ENCODE results near the gene DZANK1. TPM values are rescaled to one million over a fixed set of nuclear protein-coding genes. Genes with fewer than 3 reads are reported as not detected.

The DZANK1 gene
- total RNA-seq, 3 donors from 2014 or later: 2.4 to 2.7 (median 2.6) TPM

GRCh38 chr20:18477218-18477617 lies 10.4 kb upstream of the DZANK1 start:
- TF ChIP-seq CTCF (IDR thresholded peaks at IDR 0.05): no peak
- H3K4me3 ChIP-seq: no peak overlapping the region
- DNase-seq (no peak), ATAC-seq (no peak)
- H3K36me3 ChIP-seq (ENCODE audit: low read depth): peaks cover 4% of the 10 kb centered on the region
- H3K4me1 ChIP-seq (ENCODE audit: low read depth): no peaks in the 10 kb centered on the region
- intact Hi-C loops (cut with DNase I, micrococcal nuclease): no loop called here
- H3K9me3 ChIP-seq: no peaks in the 10 kb centered on the region

GRCh38 chr20:18466574-18466893 lies 296 bp downstream of the DZANK1 start:
- DNase-seq (no peak), ATAC-seq (peak; percentile 40)
- Histone ChIP-seq H3K36me3 (ENCODE audit: low read depth) (no peaks in the 10 kb centered on the region), H3K4me3 (peak overlapping the region; percentile 39), H3K9me3 (no peaks in the 10 kb centered on the region), H3K4me1 (ENCODE audit: low read depth) (peaks cover 10% of the 10 kb centered on the region)
- no peak for TF ChIP-seq CTCF (IDR thresholded peaks at IDR 0.05)
- intact Hi-C loops (cut with DNase I, micrococcal nuclease): no loop called here

- peaks cover 10% of the 10 kb centered on the region for H3K4me1 ChIP-seq (ENCODE audit: low read depth)
- DNase-seq: no peak
- TF ChIP-seq CTCF (IDR thresholded peaks at IDR 0.05): no peak
- no peaks in the 10 kb centered on the region for H3K9me3 ChIP-seq
- intact Hi-C loops (cut with DNase I, micrococcal nuclease): no loop called here
- no peaks in the 10 kb centered on the region for H3K36me3 ChIP-seq (ENCODE audit: low read depth)
- no peak overlapping the region for H3K4me3 ChIP-seq
- ATAC-seq: no peak
Measured at GRCh38 chr20:18465536-18466200, 1.2 kb downstream of the DZANK1 start.

GRCh38 chr20:18456600-18456999 lies 10.2 kb downstream of the DZANK1 start:
- Histone ChIP-seq H3K4me3 (no peak overlapping the region), H3K9me3 (no peaks in the 10 kb centered on the region), H3K4me1 (ENCODE audit: low read depth) (no peaks in the 10 kb centered on the region), H3K36me3 (ENCODE audit: low read depth) (no peaks in the 10 kb centered on the region)
- DNase-seq (no peak), ATAC-seq (no peak)
- intact Hi-C loops (cut with DNase I, micrococcal nuclease): no loop called here
- no peak for TF ChIP-seq CTCF (IDR thresholded peaks at IDR 0.05)

- ATAC-seq (no peak), DNase-seq (no peak)
- H3K4me1 ChIP-seq (ENCODE audit: low read depth): no peaks in the 10 kb centered on the region
- no peaks in the 10 kb centered on the region for H3K9me3 ChIP-seq
- no peak for TF ChIP-seq CTCF (IDR thresholded peaks at IDR 0.05)
- intact Hi-C loops (cut with DNase I, micrococcal nuclease): no loop called here
- no peak overlapping the region for H3K4me3 ChIP-seq
- H3K36me3 ChIP-seq (ENCODE audit: low read depth): no peaks in the 10 kb centered on the region
Measured at GRCh38 chr20:18443886-18444285, 22.9 kb downstream of the DZANK1 start.

GRCh38 chr20:18440403-18440802 lies 26.4 kb downstream of the DZANK1 start:
- intact Hi-C loops (cut with DNase I, micrococcal nuclease): no loop called here
- no peaks in the 10 kb centered on the region for H3K9me3 ChIP-seq
- DNase-seq (no peak), ATAC-seq (no peak)
- TF ChIP-seq CTCF (IDR thresholded peaks at IDR 0.05): no peak
- H3K4me3 ChIP-seq: no peak overlapping the region
- H3K36me3 ChIP-seq (ENCODE audit: low read depth): no peaks in the 10 kb centered on the region
- H3K4me1 ChIP-seq (ENCODE audit: low read depth): no peaks in the 10 kb centered on the region

All from mucosa of descending colon (tissue), 3 donors.